Measurements from ENCODE around the gene TVP23B.
"Not testable (repeated sequence)": the region's sequence is repeated elsewhere in the genome, so short reads cannot be mapped to it uniquely, and the experiment has no call there.

DNA sequence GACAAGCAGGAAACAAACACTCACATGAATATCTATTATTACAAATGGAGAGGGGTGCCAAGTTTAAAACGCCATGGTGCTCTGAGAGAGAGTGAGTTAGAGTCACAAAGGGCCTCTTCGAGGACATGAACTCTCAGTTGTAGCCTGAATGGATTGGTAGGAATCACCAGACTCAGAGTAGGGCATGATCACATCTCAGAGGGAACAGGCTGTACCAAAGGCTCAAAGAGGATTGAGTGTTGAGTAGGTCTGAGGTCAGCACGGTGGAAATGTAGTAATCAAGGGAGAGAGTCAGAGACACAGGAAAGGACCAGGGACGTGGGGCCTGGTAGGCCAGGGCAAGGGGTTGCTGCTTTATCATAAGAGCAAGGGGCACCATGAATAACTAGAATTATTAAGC is 47.6 kb upstream of the TVP23B start:
- TF ChIP-seq, protein P1, sequence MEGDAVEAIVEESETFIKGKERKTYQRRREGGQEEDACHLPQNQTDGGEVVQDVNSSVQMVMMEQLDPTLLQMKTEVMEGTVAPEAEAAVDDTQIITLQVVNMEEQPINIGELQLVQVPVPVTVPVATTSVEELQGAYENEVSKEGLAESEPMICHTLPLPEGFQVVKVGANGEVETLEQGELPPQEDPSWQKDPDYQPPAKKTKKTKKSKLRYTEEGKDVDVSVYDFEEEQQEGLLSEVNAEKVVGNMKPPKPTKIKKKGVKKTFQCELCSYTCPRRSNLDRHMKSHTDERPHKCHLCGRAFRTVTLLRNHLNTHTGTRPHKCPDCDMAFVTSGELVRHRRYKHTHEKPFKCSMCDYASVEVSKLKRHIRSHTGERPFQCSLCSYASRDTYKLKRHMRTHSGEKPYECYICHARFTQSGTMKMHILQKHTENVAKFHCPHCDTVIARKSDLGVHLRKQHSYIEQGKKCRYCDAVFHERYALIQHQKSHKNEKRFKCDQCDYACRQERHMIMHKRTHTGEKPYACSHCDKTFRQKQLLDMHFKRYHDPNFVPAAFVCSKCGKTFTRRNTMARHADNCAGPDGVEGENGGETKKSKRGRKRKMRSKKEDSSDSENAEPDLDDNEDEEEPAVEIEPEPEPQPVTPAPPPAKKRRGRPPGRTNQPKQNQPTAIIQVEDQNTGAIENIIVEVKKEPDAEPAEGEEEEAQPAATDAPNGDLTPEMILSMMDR (IDR thresholded peaks at IDR 0.05): not testable (repeated sequence)
- not testable (repeated sequence) for TF ChIP-seq POLR2AphosphoS5 (IDR thresholded peaks at IDR 0.05; ENCODE audit: low read depth, low read length); TCF7L2 (IDR thresholded peaks at IDR 0.05; ENCODE audit: low read depth, low read length); SIN3A (IDR thresholded peaks at IDR 0.05; ENCODE audit: borderline replicate concordance, insufficient read depth, low read depth, low read length)
- TF ChIP-seq, protein P2, sequence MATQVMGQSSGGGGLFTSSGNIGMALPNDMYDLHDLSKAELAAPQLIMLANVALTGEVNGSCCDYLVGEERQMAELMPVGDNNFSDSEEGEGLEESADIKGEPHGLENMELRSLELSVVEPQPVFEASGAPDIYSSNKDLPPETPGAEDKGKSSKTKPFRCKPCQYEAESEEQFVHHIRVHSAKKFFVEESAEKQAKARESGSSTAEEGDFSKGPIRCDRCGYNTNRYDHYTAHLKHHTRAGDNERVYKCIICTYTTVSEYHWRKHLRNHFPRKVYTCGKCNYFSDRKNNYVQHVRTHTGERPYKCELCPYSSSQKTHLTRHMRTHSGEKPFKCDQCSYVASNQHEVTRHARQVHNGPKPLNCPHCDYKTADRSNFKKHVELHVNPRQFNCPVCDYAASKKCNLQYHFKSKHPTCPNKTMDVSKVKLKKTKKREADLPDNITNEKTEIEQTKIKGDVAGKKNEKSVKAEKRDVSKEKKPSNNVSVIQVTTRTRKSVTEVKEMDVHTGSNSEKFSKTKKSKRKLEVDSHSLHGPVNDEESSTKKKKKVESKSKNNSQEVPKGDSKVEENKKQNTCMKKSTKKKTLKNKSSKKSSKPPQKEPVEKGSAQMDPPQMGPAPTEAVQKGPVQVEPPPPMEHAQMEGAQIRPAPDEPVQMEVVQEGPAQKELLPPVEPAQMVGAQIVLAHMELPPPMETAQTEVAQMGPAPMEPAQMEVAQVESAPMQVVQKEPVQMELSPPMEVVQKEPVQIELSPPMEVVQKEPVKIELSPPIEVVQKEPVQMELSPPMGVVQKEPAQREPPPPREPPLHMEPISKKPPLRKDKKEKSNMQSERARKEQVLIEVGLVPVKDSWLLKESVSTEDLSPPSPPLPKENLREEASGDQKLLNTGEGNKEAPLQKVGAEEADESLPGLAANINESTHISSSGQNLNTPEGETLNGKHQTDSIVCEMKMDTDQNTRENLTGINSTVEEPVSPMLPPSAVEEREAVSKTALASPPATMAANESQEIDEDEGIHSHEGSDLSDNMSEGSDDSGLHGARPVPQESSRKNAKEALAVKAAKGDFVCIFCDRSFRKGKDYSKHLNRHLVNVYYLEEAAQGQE (IDR thresholded peaks at IDR 0.05; ENCODE audit: insufficient read depth in 1 of 2, low read depth in 2 of 2, low read length in 1 of 2): not testable (repeated sequence)

Data from Panc1 (cell line).